GM21381 (cell line): ENCODE results near the gene ELMOD3.
A peak's percentile ranks its signal among the peaks of the same experiment; 100 is the strongest.
"Not testable (repeated sequence)": the region's sequence is repeated elsewhere in the genome, so short reads cannot be mapped to it uniquely, and the experiment has no call there.

Experiments
- ATAC-seq: cut with Tn5 transposase; IDR thresholded peaks from one replicate; pipeline ENCODE4 v1.9.1; 2021; ENCODE audit warnings: mild to moderate bottlenecking, moderate library complexity; ENCODE audit not compliant: unreplicated experiment

Gene ELMOD3

GRCh38 chr2:85400541-85401463 lies 46.2 kb downstream of the ELMOD3 start:
- ATAC-seq: no peak

DNA sequence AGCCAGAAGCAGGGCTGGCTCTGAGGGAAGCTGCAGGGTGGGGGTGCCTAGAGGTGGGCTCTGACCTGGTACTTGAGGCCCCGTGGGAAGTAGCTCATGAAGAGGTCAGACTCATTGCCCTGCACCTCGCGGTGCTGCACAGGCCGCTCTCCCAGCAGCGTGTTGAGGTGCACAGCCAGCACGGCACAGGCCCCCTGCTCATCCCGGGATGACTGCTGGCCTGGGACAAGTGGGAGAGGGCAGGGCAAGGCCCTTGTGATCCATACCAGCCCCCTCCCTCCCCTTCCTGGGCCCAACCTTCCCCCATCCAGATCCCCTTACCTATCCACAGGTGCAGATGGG lies 46.9 kb downstream of the ELMOD3 start:
- ATAC-seq: no peak

GRCh38 chr2:85401844-85402243 lies 47.3 kb downstream of the ELMOD3 start:
- ATAC-seq: no peak

DNA sequence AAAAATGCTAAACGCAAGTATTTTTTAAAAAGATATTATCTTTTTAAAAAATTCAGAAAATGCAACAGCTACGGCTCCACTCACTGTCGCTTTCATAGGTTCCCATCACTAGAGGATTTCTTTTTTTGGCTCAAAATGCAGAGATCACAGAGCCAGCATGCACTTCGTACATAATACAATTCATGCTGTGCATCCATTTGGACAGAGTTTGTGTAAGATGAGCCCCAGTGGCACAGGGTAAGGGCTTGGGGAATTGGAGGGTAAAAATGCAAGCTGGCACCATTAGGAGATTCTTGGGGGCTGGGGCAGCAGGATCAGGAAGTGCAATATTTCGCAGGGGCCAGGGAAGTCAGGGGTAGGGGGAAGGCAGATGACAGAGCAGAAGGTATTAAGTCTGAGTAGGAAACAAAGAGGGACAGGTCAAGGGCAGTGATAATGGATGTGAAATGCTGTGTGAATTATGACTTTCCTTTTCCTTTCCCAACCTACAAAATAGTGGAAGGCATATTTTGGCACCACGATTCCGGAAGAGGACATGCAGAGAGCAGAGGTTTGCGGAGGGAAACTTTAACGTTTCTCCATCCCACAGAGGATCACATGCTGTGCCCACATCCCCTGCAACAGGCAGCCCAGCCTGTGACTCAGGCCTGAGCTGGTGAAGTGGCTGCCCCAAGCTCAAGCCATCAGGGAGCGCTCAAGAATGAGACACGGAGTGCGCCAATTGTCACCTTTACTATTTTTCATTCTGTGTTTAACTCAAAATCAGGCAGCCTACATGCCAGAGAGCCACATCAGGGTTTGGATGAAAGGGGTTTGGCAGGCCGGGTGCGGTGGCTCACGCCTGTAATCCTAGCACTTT lies 50.9 kb downstream of the ELMOD3 start:
- ATAC-seq: no peak

- ATAC-seq: peak; percentile 53
Observed at GRCh38 chr2:85409845-85410583, 55.4 kb downstream of the ELMOD3 start, which contains the start of gene CAPG. CAPG (minus strand) TSS chr2:85410366; CDS start chr2:85402145, 8,221 bp downstream.

DNA sequence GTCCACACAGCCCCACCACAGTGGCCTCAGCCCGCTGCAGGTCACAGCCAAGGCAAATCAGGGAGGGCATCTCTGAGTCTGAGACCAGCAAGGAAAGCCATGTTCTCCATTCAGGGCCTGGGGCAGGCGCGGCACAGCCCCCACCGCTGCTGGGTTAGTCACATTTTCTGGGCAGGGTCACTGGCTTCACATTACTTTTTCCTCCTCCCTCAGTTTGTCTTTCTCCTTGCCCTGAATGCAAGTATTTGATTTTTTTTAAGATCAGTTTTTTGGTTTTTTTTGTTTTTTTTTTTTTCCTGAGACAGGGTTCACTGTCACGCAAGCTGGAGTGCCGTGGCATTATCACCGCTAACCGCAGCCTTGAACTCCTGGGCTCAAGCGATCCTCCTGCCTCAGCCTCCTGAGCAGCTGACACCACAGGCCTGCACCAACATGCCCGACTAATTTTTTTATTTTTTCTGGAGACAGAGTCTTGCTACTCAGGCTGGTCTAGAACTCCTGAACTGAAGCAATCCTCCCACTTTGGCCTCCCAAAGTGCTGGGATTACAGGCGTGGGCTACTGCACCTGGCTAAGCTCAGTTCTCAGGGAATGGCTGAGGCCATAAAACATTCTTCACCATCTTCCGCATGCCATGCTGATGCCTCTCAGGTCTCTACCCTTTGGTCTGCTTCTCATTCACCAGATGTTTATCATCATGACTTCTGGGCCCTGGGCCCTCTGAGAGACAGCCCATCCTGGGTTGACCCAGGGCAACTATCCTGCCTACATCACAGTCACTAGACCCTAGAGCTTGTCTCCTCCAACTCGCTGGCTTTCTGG lies 56.2 kb downstream of the ELMOD3 start:
- ATAC-seq: no peak

DNA sequence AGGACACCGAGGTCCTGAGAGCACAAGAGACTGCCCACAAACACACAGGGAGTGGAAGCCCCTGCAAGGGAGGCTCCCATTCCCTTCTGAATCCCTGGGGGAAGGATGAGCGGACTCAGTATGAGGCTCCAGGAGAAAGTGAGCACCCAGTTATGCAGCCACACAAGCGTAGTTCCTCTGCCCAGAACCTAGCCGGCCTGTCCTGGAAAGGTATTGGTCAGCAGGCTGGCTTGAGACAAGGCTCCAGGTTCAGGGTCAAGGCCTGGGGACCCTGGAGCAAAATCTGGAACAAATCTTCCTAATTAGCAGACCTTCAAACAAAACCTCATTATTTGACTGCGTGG lies 56.8 kb downstream of the ELMOD3 start:
- no peak for ATAC-seq

DNA sequence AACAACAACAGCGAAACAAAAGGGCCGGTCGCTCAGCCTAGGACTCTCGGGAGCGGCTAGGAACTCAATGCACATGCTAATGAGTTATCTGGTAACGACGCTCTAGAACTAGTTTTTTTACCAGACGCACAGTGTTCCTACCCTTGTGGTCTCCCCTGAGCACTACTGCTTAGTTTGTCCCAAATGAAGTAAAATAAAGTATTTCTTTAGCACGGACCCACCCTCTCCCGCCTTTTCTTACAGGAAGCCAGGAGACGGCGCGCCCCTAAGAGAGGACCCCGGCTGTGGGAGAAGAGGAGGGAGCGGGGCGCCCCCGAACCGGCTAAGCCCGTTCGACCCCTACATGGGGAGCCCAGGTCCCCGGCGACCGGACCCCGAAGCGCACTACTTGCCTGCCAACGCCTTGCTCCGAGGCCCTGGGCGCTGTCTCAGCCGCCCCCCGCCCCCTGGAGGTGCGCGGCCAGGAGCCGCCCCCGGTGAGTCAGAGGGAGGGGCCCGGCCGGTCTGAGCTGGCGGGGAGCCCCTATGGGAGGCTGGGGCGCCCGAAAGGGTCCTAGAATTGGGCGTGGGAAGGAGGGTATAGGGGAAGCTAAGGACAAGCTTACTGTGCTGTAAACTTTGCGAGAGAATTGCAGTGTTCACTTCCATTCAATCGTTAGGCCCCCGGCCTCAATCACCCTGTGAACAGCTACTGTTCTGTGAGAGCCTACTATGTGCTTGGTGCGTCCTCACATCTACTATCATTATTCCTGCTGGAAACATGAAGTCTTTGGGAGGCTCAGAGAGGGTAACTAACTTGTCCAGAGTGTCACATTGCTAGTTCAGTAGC lies 59.2 kb downstream of the ELMOD3 start:
- ATAC-seq: no peak

DNA sequence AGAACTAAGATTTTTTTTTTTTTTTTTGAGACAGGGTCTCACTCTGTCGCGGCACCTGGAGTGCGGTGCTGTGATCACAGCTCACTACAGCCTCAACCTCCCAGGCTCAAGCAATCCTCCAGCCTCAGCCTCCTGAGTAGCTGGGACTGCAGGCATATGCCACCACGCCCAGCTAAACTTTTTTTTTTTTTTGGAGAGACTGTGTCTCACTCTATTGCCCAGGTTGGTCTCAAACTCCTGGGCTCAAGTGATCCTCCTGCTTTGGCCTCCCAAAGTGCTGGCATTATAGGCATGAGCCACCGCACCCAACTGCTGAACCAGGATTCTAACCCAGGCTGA lies 59.8 kb downstream of the ELMOD3 start:
- ATAC-seq: not testable (repeated sequence)

- ATAC-seq: no peak
Observed at GRCh38 chr2:85414761-85415553, 60.4 kb downstream of the ELMOD3 start.

- ATAC-seq: no peak
Observed at GRCh38 chr2:85415980-85416650, 61.5 kb downstream of the ELMOD3 start.

DNA sequence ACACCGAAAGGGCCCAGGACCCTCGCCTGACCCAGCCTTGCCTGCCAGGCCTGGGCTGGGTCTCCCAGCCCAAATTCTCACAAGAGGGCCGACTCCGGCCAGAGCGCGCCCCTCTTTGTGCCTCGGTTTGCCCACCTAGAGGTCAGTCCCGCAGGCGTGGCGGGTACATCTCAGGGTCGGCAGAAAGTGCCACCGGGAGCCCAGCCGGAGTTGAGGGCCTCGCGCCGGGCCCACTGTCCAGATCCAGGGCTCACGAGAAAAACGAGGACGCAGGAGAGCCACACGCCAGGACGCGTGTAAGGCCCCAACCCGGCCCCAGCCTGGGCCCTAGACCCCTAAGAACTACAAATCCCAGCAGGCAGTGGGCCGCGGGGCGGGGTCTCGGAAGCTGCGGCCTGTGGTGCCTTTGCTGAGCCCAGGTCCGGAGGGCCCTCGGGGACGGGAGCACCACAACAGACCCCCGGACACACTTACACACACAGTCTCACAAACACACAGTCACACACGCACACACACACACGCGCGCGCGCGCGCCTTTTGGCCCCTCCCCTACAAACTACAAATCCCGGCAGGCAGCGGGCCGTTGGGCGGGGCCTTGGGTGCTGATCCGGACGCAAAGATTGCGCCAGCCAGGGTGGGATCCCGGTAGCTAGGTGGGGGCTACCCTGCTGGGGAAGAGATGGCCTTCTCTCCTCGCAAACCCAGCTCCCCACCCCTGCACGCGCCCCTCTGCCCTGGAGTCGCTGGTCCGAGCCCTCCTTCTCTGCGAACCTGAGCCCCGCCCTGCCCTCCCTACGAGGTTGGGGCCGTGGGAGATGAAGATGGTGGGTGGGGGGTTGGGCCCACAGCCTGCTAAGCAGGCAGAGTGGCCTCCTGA lies 63.8 kb downstream of the ELMOD3 start, which contains the start of gene SH2D6:
SH2D6 (plus strand) TSS at position 583 of the 877 bp plus-strand sequence. CDS start 10,752 bp downstream, outside the sequence.
- ATAC-seq: peak; percentile 73

DNA sequence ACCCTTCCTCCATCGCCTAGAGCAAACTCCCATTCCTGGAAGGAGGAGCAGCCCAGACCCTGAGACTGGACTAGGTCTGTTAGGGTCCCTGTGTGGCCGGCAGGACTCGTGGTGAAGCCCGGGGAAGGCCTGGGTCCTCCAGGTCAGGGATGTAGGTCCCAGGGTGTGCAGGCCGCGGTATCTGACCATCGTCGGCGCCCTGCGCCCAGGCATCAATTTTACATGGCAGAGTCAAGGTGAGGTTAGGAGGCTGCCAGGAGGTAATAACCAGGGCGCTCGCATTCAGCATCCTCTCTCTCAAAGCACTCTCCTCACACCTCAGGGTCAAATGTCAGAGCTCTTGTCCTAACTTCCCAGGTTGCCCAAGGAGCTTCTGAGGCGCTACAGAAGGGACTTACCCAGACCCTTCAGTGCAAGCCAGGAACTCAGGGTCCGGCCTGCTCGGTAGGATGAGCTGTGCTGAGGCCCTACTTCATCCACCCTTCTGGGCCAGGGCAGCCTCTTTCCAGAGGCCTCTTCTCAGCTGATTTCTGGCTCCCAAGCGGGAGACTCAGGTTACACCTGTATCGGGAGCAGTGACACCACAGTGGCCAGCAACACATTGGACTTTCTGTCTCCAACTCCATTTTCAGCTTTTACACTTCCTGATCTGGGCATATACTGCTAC lies 64.6 kb downstream of the ELMOD3 start:
- ATAC-seq: peak; percentile 3

GRCh38 chr2:85420536-85421259 lies 66.1 kb downstream of the ELMOD3 start:
- peak; percentile 66 for ATAC-seq

DNA sequence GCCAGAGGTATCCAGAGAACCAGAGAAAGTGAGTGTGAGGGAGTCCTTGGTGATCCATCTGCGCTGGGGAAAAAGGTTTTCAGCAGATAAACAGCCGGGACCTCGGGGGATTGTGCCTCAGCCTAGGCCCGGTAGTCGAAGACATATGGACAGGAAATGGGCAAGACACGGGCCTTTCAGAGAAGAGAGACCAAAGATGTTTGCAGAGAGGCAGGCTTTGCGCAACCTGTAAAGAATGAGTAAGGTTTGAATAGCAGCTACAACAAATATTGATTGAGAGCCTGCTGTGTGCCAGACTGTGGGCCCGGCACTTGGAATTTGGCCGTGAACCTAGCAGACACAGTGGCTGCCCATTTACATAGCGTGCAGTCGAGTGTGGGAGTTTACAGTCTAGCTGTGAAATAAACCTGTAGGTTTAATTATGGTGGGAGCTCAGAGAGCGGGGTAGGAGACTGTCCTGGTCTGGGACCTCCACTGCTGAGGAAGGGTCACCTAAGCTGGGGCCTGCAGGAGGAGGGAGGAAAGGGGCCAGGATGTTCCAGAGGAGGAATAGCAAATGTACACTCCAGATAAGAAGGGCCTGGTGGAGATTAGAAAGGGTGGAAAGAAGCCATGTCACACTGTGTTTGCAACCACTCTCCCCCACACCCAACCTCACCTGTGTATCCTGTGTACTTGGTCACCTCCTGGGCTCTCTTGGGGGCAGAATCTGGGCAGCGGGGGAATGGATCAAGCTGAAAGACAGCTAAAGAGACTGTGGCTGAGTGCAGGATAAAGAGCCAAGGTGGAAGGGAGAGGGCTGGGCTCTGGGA lies 66.9 kb downstream of the ELMOD3 start:
- no peak for ATAC-seq
